HG03521 (cell line): Measurements from ENCODE around the gene IKBKG.
"Not testable (repeated sequence)": the region's sequence is repeated elsewhere in the genome, so short reads cannot be mapped to it uniquely, and the experiment has no call there.

Experiments
- ATAC-seq: cut with Tn5 transposase; IDR thresholded peaks from one replicate; pipeline ENCODE4 v1.9.1; 2021; ENCODE audit warnings: mild to moderate bottlenecking, moderate library complexity; ENCODE audit not compliant: unreplicated experiment

The IKBKG gene

GRCh38 chrX:154547245-154548027 is at the start of gene IKBKG:
IKBKG (plus strand) TSS chrX:154547620; CDS start chrX:154552003, 4,383 bp downstream.
- peak; percentile 76 for ATAC-seq

- ATAC-seq, result not testable (repeated sequence)
These were observed 46.0 kb upstream of the IKBKG start for GRCh38 chrX:154501423-154501822.

GRCh38 chrX:154502098-154502497 is 45.3 kb upstream of the IKBKG start:
- ATAC-seq, result no peak

- ATAC-seq, result no peak
These were observed 44.4 kb upstream of the IKBKG start for GRCh38 chrX:154502989-154503388.

- no peak for ATAC-seq
These were observed 41.7 kb upstream of the IKBKG start for GRCh38 chrX:154505734-154506133.

- no peak for ATAC-seq
These were observed 40.7 kb upstream of the IKBKG start for GRCh38 chrX:154506483-154507332.

- no peak for ATAC-seq
These were observed 39.6 kb upstream of the IKBKG start for GRCh38 chrX:154507673-154508383.

GRCh38 chrX:154508384-154508745 is 39.1 kb upstream of the IKBKG start:
- no peak for ATAC-seq

GRCh38 chrX:154509455-154509854 is 38.0 kb upstream of the IKBKG start:
- ATAC-seq, result no peak

- no peak for ATAC-seq
These were observed 35.7 kb upstream of the IKBKG start for GRCh38 chrX:154511761-154512160.

- no peak for ATAC-seq
These were observed 34.4 kb upstream of the IKBKG start for GRCh38 chrX:154512879-154513553.

- no peak for ATAC-seq
These were observed 33.7 kb upstream of the IKBKG start for GRCh38 chrX:154513716-154514115.

GRCh38 chrX:154515090-154515965 is 32.1 kb upstream of the IKBKG start:
- no peak for ATAC-seq

- peak; percentile 93 for ATAC-seq
These were observed 31.3 kb upstream of the IKBKG start, which contains the start of gene FAM3A for GRCh38 chrX:154515966-154516655. FAM3A (minus strand) TSS chrX:154516232; CDS start chrX:154515772, 460 bp downstream.

- no peak for ATAC-seq
These were observed 30.7 kb upstream of the IKBKG start for GRCh38 chrX:154516656-154517100.

- ATAC-seq, result no peak
These were observed 30.2 kb upstream of the IKBKG start for GRCh38 chrX:154517101-154517781.

GRCh38 chrX:154519389-154519788 is 28.0 kb upstream of the IKBKG start:
- no peak for ATAC-seq
